HepG2 (cell line): ENCODE data around the gene SLC6A5. TPM values are rescaled to one million over a fixed set of nuclear protein-coding genes. Genes with fewer than 3 reads are reported as not detected.
"Not testable (repeated sequence)": the region's sequence is repeated elsewhere in the genome, so short reads cannot be mapped to it uniquely, and the experiment has no call there.

Experiments used
- ATAC-seq: fragments of 200-7000 bp; cut with Tn5 transposase; 3 replicates; pipeline ENCODE4 v1.9.1; 2020; ENCODE audit warnings: mild to moderate bottlenecking, moderate library complexity
- BruUV-seq: library from RNA; stranded (reverse); fragments of 400-500 nt; replicated peaks from 2 replicates; lab custom pipeline; 2021; lab: Mats Ljungman, UMichigan
- CTCF ChIA-PET: fragments of 300-600 bp; formaldehyde crosslinking; extraction: SDS; loops from one replicate; lab custom pipeline; 2021; ENCODE audit warnings: low total read pairs, inconsistent platforms, low intra/inter-chr PET ratio; lab: Yijun Ruan, JAX
- POLR2A ChIA-PET: fragments of 350-600 bp; sonication (Branson Sonifier 250); formaldehyde crosslinking; loops from one replicate; lab custom pipeline; 2020; ENCODE audit warnings: antibody characterized with exemption, inconsistent platforms; lab: Yijun Ruan, JAX
- DNase-seq: peaks from one replicate; pipeline ENCODE4 v3.0.0-alpha.2; 2015; ENCODE audit warnings: low spot score
- FAIRE-seq: peaks from 3 replicates; lab custom pipeline; 2011; peaks lifted over from hg19 to GRCh38; lab: Jason Lieb, UNC
- H2AFZ ChIP-seq: one replicate; pipeline ENCODE4 v1.6.1; 2011; ENCODE audit warnings: low read length, inconsistent platforms
- H3K27ac ChIP-seq: fragments of 300-600 bp; 3 replicates; pipeline ENCODE4 v1.8.0; 2011; ENCODE audit warnings: mixed run types, mild to moderate bottlenecking, mixed read lengths, low read length, inconsistent platforms; ENCODE audit not compliant: insufficient read depth; ENCODE audit errors: extremely low read length
- H3K27me3 ChIP-seq, 2 experiments: fragments of 200-600 bp in 1 of 2; 2 replicates in 1 of 2; 3 replicates in 1 of 2; pipeline versions ENCODE4 v1.6.0 to v1.8.0; 2011; ENCODE audit warnings: low read length in 2 of 2, mild to moderate bottlenecking in 2 of 2, moderate library complexity in 2 of 2, inconsistent platforms in 1 of 2; ENCODE audit not compliant: insufficient read depth in 2 of 2, control insufficient read depth in 1 of 2
- H3K36me3 ChIP-seq, 2 experiments: fragments of 200-600 bp in 1 of 2; replicated peaks in 1 of 2; 2 replicates in 1 of 2; 3 replicates in 1 of 2; pipeline versions ENCODE4 v1.5.1 to v1.8.0; 2011; ENCODE audit warnings: low read length in 2 of 2, inconsistent platforms in 1 of 2; ENCODE audit not compliant: insufficient read depth in 2 of 2, control insufficient read depth in 1 of 2
- H3K4me1 ChIP-seq: 2 replicates; pipeline ENCODE4 v1.5.1; 2012; ENCODE audit warnings: low read length, inconsistent platforms; ENCODE audit not compliant: insufficient read depth
- H3K4me2 ChIP-seq: 2 replicates; pipeline ENCODE4 v1.6.0; 2011; ENCODE audit warnings: low read depth, low read length, inconsistent platforms
- H3K4me3 ChIP-seq, 3 experiments: fragments of 200-600 bp in 1 of 3; sonication (generic), shearing (Covaris generic) in 1 of 3; replicated peaks in 1 of 3; 2 replicates each; pipeline ENCODE4 v1.5.1; 2011 to 2016; ENCODE audit warnings: low read length in 3 of 3, inconsistent platforms in 2 of 3, low read depth in 2 of 3, mild to moderate bottlenecking in 2 of 3, control low read depth in 1 of 3, mixed read lengths in 1 of 3; ENCODE audit not compliant: insufficient read depth in 1 of 3
- H3K79me2 ChIP-seq: one replicate; pipeline ENCODE4 v1.6.1; 2011; ENCODE audit warnings: low read length, inconsistent platforms; ENCODE audit not compliant: insufficient read depth
- H3K9ac ChIP-seq: 2 replicates; pipeline ENCODE4 v1.6.0; 2011; ENCODE audit warnings: mild to moderate bottlenecking, low read depth, low read length, inconsistent platforms; ENCODE audit not compliant: insufficient read depth
- H3K9me3 ChIP-seq: 2 replicates; pipeline ENCODE4 v1.5.1; 2012; ENCODE audit warnings: mild to moderate bottlenecking, low read length
- H4K20me1 ChIP-seq: 2 replicates; pipeline ENCODE4 v1.6.0; 2011; ENCODE audit warnings: inconsistent platforms, mild to moderate bottlenecking, low read length, moderate library complexity; ENCODE audit not compliant: insufficient read depth
- CENPX ChIP-seq: sonication (generic); formaldehyde crosslinking; IDR thresholded peaks from 2 replicates; pipeline ENCODE4 v1.9.0; 2021; ENCODE audit warnings: mild to moderate bottlenecking, missing genetic modification reagents, moderate library complexity
- E2F1 ChIP-seq: sonication (generic); formaldehyde crosslinking; IDR thresholded peaks from 2 replicates; pipeline ENCODE4 v1.5.0; 2020; ENCODE audit warnings: missing genetic modification reagents
- FOXP1 ChIP-seq, 2 experiments: fragments of 450-650 bp in 1 of 2; IDR thresholded peaks; 2 replicates each; pipeline ENCODE4 v1.6.1; 2017 to 2018; ENCODE audit warnings: antibody characterized with exemption in 1 of 2
- MLXIP ChIP-seq: sonication (generic); formaldehyde crosslinking; IDR thresholded peaks from 2 replicates; pipeline ENCODE4 v1.9.0; 2021; ENCODE audit warnings: missing genetic modification reagents, borderline replicate concordance
- ZNF207 ChIP-seq: fragments of 450-650 bp; IDR thresholded peaks from 2 replicates; pipeline ENCODE4 v1.6.1; 2016; ENCODE audit warnings: antibody characterized with exemption, borderline replicate concordance
- ZNF7 ChIP-seq: IDR thresholded peaks from 2 replicates; pipeline ENCODE4 v1.6.1; 2016; ENCODE audit warnings: missing biosample characterization, missing genetic modification reagents
- WGBS: methylation state at CpG from one replicate; pipeline ENCODE4 v1.1.6; 2017; ENCODE audit warnings: low lambda C conversion rate; 5-methylcytosine and 5-hydroxymethylcytosine counted together
- in situ Hi-C: cut with HindIII; loops from 2 replicates; pipeline ENCODE4 v1.10.0; 2017; ENCODE audit warnings: low pct_unique_long_range_greater_than_20kb; ENCODE audit not compliant: extremely low pct_ligation_motif_present
- intact Hi-C: fragments of 100-400 bp; cut with micrococcal nuclease; formaldehyde crosslinking; loops from one replicate; pipeline ENCODE4 v1.10.0; 2022; ENCODE audit not compliant: unreplicated experiment
- polyA plus RNA-seq, 8 experiments: library from polyadenylated mRNA; depleted of rRNA in 3 of 8; stranded (reverse) in 7 of 8; unstranded in 1 of 8; fragments of >200 nt; fragmentation: Illumina TruSeq in 4 of 8; extraction: Trizol in 4 of 8; gene quantifications; 2 replicates each; pipeline versions ENCODE4 v1.2.1 to v1.2.3, GENCODE V29; 2011 to 2016; ENCODE audit warnings: low read depth in 4 of 8, missing spikeins in 1 of 8, mixed read lengths in 1 of 8; ENCODE audit not compliant: insufficient read depth in 1 of 8
- total RNA-seq, 5 experiments: library from RNA; depleted of rRNA; stranded (reverse); fragments of >200 nt; fragmentation: Illumina TruSeq; extraction: Trizol; gene quantifications; 2 replicates each; pipeline ENCODE4 v1.2.3, GENCODE V29; 2016; ENCODE audit warnings: low read depth in 1 of 5

Gene SLC6A5
- total and polyA plus RNA-seq, 2 of the 13 experiments (the other 11 are each of a cell fraction or from before 2014, with no cell fraction given) = not detected

GRCh38 chr11:20566115-20566514 lies 33.3 kb upstream of the SLC6A5 start:
- WGBS = 25% methylated on average over 4 of the region's 4 CpGs
- intact Hi-C loops, H2AFZ ChIP-seq: not testable (repeated sequence)

GRCh38 chr11:20566591-20567434 lies 32.6 kb upstream of the SLC6A5 start:
- Histone ChIP-seq H3K27ac (no peak overlapping the region), H3K27me3 (0 out of 5 replicates have a peak, but pooled peaks cover 0 to 4% of the 10 kb centered on the region in 2 experiments), H2AFZ (no peak overlapping the region), H3K9me3 (no peaks in the 10 kb centered on the region), H3K36me3 (no peaks in the 10 kb centered on the region), H3K4me2 (no peak overlapping the region), H3K9ac (no peak overlapping the region), H3K79me2 (no peaks in the 10 kb centered on the region), H3K4me3 (no peak overlapping the region), H3K4me1 (no peaks in the 10 kb centered on the region), H4K20me1 (no peaks in the 10 kb centered on the region)
- no peak for DNase-seq
- intact Hi-C loops (no loop called here), in situ Hi-C loops (no loop called here)
- 19% methylated on average over 5 of the region's 5 CpGs for WGBS
- FAIRE-seq = no peak
- BruUV-seq = no TSS peak
- CTCF ChIA-PET = no interaction called here
- POLR2A ChIA-PET = no interaction called here
- no peak for ATAC-seq
- TF ChIP-seq FOXP1 (IDR thresholded peaks at IDR 0.05) = no peak
- no peak for TF ChIP-seq FOXP1 (CRISPR knock-in tag; IDR thresholded peaks at IDR 0.05)
- TF ChIP-seq E2F1 (CRISPR knock-in tag) = no peak
- no peak for TF ChIP-seq ZNF207
- no peak for TF ChIP-seq MLXIP (CRISPR knock-in tag)
- no peak for TF ChIP-seq CENPX (CRISPR knock-in tag)
- TF ChIP-seq ZNF7 (CRISPR knock-in tag) = no peak

More at GRCh38 chr11:20566115-20566514, 33.3 kb upstream of the SLC6A5 start:
- H3K4me3 ChIP-seq, CTCF ChIA-PET, BruUV-seq, H3K27me3 ChIP-seq, H3K4me2 ChIP-seq, H3K4me1 ChIP-seq, POLR2A ChIA-PET, H3K27ac ChIP-seq, ATAC-seq, H4K20me1 ChIP-seq, H3K79me2 ChIP-seq, DNase-seq, H3K36me3 ChIP-seq, H3K9ac ChIP-seq, H3K9me3 ChIP-seq, FAIRE-seq, in situ Hi-C loops: not testable (repeated sequence)
